SK-N-DZ (cell line): ENCODE results near the gene ASRGL1.
A peak's percentile ranks its signal among the peaks of the same experiment; 100 is the strongest.
"Not testable (repeated sequence)": the region's sequence is repeated elsewhere in the genome, so short reads cannot be mapped to it uniquely, and the experiment has no call there.

Experiments used
- DNase-seq: peaks from one replicate; pipeline ENCODE4 v3.0.0-alpha.2; 2015; ENCODE audit warnings: low spot score

Gene ASRGL1

DNA sequence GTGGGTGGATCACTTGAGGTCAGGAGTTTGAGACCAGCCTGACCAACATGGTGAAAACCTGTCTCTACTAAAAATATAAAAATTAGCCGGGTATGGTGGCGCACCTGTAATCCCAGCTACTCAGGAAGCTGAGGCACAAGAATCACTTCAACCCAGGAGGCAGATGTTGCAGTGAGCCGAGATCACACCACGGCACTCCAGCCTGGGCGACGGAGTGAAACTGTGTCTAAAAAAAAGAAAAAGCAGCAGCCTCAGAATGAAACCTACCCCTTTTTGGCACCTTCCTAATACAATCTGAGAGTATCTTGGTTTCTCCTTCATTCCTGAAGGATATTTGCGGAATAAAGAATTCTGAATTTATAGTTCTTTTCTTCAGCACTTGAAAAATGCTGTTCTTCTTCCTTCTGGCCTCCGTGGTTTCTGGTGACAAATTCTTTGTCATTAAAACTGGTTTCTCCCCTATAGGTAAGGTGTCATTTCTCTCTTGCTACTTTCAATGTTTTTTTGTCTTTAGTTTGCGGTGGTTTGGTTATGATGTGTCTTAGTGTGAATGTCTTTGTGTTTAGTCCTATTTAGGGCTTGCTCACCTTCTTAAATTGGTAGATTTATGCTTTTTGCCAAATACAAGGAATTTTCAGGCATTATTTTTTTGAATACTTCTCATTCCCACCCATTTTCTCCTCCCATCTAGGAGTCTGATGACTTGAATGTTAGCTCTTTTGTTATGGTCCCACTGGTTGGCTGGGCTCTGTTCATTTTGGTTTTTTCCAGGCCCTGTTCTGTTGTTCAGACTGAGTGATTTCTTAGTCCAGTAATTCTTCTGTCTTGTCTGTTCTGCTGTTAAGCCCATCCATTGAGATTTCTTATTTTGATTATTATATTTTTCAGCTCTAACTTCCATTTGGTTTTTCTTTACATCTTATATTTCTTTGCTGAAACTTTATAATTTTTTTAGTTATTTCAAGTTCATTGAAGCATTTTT lies 15.4 kb downstream of the ASRGL1 start:
- no peak for DNase-seq

DNA sequence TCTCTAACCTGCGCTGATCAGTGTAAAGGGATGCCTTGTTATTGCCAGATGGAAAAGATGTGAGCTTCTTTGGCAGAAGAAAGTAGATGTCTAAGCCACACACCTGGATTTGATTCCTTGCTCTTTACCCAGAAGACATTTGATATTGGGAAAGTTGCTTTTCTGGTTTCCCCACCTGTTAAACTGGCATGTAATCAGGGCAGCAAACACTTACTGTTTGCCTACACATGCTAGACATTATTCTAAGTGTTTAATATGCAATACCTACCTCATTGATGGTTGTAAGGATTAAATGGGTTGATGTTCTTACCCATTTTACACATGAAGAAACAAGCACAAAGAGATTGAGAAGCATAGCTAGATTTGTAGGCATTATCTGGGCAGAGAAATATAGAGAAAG lies 16.6 kb downstream of the ASRGL1 start:
- DNase-seq: no peak

DNA sequence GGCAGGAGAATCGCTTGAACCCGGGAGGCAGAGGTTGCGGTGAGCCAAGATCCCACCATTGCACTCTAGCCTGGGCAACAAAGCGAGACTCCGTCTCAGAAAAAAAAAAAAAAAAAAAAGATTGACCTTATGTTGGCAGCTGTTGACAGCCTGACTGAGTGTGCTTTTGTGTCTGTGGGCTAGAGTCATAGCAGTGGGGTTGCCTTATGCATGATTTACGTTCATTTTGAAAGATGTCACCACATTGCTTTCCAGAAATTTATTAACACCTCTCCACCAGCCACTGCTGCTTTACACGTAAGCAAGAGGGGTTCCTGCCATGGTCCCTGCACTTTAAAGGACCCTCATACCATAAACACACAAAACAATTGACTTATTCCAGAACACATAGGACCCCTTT lies 21.0 kb downstream of the ASRGL1 start:
- no peak for DNase-seq

DNA sequence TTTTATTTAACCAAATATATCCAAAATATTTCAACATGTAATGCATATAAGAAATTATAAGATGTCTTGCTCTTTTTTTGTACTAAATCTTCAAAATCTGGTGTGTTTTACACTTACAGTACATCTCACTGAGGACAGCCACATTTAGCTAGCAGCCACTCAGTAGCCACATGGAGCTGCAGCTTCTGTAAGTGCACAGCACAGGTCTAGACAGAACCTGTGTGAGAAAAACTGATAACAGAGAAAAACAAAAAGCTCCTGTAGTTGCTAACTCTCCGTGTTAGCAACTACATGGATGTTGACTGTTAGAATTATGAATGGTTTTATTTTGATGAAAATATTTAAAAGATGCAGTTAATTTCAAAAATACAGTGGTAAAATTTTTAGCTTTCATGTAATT lies 22.2 kb downstream of the ASRGL1 start:
- no peak for DNase-seq

DNA sequence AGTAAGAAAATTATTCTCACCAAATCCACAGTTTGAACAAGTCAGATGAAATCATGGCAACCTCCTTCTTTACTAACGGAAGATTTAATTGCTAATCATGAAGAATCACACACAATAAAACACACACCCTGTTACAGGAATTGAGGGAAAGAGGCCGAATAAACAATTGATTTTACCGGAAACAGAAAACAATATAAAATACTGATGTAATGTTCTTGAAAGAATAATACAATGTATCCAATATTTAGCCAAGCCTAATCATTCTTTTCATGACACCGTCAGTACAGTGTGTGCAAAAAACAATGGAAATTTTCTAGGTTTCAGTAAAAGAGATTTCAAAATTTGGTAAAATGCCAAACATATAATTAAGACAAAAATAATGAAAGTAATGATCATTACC lies 23.4 kb downstream of the ASRGL1 start:
- no peak for DNase-seq

DNA sequence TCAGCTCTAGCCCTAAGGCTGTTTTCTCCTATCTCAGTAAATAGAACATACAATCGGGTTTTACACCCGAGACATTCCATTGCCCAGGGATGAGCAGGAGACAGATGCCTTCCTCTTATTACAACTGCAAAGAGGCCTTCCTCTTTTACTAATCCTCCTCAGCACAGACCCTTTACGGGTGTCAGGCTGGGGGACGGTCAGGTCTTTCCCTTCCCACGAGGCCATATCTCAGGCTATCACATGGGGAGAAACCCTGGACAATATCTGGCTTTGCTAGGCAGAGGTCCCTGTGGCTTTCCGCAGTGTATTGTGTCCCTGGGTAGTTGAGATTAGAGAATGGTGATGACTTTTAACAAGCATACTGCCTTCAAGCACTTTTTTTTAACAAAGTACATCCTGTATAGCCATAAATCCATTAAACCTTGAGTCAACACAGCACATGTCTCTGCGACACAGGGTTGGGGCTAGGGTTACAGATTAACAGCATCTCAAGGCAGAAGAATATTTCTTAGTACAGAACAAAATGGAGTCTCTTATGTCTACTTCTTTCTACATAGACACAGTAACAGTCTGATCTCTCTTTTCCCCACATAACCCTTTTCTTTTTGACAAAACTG lies 31.7 kb downstream of the ASRGL1 start:
- not testable (repeated sequence) for DNase-seq

DNA sequence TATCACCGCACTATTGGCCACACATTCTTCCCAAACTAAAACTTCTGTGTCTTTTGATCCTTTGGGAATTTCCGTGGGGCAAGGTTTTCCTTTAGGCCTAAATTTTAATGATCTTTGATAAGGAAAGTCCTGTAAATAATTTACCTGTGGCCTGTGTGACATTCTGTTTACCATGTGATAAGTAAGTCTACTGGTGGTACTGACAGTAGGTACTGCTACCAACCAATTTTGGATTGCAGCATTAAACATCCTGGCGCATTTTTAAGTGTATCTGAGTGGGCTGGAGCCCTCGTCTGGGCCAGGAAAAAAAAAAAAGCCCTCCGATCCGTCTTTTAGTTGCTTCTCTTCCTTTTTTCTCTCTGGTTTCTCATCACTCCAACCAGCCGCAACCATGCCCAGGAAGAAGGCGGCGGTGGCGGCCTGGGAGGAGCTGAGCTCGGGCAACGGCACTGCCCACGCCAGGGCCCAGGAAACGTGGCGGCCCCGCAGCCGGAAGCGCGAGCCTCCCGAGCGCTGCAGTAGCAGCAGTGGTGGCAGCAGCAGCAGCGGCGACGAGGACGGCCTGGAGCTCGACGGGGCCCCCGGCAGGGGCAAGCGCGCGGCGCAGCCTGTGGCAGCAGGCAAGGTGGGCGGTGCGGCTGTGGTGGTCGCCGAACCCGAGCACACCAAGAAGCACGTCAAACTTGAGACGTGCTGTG lies 33.6 kb downstream of the ASRGL1 start:
- no peak for DNase-seq

DNA sequence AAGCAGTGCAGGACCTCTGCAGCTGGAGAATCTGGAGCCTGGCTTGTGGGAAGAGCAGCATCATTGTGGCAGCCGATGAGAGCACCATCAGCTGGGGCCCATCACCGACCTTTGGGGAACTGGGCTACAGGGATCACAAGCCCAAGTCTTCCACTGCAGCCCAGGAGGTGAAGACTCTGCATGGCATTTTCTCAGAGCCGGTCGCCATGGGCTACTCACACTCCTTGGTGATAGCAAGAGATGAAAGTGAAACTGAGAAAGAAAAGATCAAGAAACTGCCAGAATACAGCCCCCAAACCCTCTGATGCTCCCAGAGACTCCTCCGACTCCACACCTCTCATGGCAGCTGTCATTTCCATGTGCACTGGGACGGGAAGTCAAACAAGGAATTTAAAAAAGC lies 35.6 kb downstream of the ASRGL1 start:
- DNase-seq: no peak

DNA sequence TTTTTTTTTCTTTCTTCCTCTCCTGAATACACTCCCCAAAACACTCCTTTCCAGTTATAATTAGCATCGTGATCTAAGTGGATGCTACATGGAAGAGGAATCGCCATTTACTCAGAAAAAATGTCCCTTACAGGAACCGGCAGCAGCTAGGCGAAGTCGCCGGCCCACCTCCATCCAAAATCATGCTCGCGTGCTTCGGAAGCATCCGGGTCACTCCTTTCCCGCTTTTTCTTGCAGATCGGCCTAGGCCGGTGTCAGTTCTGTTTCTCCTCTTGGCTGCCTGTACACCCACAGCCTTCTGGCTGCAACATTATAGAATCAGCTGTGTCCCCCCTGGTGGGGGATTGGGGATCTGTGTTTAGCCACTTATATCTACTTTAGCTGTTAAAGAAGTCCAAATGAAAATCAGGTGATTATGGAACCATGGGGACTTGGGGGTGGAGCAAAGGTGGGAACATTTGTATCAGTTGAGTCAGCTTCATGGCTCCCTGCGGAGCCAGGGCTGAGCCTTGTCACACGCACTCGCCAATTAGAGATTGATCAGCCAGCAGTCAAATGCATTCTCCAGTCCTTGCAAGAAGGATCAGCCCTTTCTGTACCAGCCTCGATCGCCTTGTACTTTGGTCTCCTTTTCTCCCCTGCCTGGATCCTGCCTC lies 36.3 kb downstream of the ASRGL1 start:
- DNase-seq: no peak

DNA sequence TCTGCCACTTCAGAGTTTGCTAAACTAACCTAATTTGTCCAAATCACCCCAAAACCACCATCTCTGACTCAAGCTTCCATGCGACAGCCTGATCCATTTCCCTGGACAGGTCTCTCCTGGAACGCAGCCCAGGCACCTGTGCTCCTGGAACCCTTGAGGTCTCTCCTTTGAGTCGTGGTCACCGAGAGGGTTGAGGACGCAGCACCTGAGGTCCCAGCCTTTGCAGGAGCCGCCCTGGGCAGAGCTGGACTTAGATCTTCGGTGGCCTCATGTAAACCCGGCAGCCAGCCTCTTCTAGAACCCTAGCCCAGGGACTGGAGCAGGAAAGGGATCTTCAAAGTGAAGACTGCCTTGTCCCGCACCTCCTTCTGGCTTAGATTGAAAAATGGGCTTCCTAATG lies 37.6 kb downstream of the ASRGL1 start:
- DNase-seq: no peak

DNA sequence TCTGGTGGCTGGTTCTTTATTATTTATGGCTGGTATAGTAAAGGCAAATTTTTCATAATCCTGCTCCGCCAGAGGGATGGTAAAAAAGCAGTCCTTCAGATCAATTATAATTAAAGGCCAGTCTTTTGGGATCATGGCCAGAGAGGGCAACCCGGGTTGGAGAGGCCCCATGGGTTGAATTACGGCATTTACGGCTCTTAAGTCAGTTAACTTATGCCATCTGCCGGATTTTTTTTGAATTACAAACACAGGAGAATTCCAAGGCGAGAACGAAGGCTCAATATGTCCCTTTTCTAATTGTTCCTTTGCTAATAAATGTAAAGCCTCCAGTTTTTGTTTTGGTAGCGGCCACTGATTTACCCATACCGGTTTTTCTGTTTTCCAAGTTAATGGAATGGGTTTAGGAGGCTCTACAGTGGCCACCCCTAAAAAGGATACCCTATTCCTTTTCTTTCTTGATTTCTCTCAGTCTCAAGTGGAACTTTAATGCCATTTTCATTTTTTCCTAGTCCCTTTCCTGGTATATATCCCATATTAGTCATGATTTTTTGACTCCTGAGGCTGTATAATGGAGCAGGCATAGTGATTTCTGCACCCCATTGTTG lies 41.3 kb downstream of the ASRGL1 start:
- peak; percentile 52 for DNase-seq

DNA sequence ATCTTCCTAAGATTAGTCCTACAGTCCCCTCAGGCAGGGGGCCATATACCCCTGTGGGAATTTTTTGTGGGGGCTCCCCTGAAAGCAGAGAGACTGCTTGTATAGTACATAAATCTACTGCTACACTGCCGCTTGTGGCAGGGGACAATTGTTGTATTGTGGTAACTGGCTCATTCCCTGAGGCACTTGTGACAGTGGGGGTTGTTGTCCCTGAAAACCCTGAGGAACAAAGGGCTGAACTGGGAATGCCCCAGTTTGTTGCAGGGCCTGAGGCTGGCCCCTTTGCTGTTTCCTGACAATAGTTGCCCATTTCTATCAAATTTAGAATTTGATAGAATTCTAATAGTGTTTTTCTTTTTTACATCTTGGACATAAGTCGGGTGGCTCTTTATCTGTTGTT lies 42.3 kb downstream of the ASRGL1 start:
- not testable (repeated sequence) for DNase-seq

DNA sequence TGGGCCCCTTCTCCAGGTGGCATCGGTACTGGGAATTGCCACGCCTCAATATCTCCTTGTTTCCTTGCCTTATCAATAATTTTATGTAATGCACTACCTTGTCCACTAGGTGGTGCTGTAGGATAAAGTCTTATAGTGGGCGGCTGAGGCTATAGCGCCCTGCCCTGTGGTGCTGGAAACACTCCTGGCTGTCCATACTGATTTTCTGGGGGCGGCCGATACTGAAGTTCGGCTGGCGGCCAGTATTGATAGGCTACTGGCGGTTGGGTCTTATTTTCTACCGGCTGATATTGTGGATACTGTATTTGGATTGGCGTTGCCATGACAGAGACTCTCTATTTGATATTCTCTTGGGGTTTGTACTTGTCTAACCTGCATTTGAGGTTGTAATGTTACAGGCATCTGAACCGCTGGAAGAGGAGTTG lies 43.6 kb downstream of the ASRGL1 start:
- DNase-seq: peak; percentile 84

DNA sequence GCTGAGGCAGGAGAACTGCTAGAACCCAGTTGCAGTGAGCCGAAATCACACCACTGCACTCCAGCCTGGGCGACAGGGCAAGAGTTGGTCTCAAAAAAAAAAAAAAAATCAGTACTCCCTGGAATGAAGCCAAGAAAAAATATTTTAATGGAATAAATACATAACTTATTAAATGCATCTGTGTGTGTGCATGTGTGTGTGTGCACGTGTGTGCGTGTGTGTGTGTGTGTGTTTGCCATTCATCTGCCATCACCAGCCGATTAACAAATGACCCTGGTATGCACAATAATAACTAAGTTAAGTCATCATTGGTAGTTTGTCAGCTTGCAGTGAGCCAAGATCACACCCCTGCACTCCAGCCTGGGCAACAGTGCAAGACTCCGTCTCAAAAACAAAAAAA lies 46.6 kb downstream of the ASRGL1 start:
- no peak for DNase-seq

DNA sequence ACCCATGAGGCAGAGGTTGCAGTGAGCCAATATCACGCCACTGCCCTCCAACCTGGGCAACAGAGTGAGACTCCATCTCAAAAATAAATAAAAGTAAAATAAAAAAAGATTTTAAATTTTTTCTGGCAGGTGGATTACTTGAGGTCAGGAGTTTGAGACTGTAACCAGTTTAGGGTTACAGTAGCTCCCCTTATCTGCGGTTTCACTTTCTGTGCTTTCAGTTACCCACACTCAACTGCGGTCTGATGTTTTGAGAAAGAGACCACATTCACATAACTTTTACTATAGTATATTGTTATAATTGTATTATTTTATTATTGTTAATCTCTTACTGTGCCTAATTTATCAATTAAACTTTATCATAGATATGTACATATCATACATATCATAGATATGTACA lies 48.8 kb downstream of the ASRGL1 start:
- not testable (repeated sequence) for DNase-seq

DNA sequence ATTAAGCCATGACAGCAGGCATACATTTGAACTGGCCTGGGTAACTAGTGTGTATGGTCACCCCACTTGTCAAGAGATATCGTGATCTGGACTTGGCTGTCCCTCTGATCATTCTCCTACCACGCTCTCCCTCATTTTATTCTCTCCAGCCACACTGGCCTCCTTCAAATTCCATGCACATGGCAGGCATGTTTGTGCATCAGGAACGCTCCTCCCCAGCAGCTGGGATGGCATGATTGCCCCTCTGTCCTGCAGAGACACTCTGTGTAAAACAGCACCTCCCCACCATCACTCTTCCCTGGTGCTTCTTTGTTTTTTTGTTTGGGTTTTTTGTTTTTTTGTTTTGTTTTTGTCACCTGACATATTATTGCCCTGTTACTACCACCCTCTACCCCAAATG lies 50.1 kb downstream of the ASRGL1 start:
- no peak for DNase-seq

DNA sequence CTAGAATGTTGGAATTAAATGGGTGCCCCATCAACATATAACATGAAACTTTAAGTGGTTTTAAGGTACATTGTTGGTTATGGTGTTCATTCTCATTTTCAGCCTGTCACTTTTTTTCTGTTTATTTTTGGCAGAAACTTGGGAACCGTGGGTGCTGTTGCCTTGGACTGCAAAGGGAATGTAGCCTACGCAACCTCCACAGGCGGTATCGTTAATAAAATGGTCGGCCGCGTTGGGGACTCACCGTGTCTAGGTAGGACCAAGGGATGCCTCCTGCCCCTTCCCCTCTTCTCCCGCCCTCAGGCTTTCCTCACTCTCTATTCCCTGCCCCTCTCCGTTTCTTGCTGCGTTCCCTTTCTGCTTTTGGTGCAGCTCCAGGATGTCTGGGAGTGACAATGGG lies 51.8 kb downstream of the ASRGL1 start:
- DNase-seq: no peak

DNA sequence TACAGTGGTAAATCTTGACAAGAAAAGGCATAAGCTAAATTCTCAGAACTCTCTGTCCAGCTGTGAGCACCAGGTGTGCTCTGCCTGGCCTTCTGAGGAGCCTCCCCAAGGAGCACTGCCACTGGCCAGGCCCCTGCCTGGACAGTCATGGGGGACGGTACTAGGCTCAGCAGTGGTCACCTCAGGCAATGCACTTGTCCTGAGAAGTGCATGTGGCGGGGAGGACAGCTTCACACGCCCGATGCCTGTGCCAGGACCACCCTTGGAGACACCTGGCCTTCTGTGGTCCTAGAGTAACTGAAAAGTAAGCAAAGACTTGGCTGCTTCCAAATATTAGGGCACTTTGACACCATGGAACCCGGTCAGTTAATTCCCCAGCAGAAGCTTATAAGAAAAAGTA lies 53.0 kb downstream of the ASRGL1 start:
- no peak for DNase-seq

DNA sequence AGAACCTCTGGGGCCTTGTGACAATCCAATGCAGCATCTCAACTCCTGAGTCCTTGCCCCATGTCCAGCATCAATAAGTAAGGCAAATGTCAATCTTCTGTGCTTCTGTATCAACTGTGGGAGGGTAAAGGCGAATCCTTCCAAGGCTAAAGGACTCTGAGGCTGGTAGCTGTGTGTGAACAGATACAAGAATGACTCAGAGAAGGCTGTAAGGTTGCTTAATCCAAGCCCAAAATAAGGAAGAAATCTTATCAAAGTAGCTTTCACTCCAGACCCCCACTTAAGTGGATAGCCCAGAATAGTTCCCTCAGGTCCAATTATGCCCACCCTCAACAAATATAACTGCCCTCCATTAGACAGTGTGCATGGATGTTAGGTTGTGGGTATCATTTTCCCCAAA lies 53.5 kb downstream of the ASRGL1 start:
- no peak for DNase-seq

DNA sequence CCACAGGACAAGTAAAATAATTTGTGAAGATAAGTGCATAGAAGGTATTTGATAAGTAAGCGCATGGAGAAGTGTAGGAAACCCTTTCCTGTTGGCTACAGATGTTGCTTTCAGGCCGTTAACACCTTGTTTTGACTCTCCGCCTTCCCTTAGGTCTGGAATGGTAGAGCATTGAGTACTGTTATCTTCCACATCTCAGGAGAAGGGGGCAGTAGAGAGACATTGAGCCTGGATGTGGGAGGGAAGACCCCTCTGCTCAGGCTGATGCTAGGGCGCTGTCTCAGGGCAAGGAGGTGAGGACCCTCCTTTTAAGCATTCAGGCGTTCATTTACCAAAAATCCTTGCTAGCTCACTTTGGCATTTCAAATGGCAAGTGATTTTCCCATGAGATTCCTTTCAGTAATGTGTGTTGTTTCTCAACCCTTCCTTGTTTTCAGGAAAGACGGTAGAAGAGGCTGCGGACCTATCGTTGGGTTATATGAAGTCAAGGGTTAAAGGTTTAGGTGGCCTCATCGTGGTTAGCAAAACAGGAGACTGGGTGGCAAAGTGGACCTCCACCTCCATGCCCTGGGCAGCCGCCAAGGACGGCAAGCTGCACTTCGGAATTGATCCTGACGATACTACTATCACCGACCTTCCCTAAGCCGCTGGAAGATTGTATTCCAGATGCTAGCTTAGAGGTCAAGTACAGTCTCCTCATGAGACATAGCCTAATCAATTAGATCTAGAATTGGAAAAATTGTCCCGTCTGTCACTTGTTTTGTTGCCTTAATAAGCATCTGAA lies 54.6 kb downstream of the ASRGL1 start:
- no peak for DNase-seq

DNA sequence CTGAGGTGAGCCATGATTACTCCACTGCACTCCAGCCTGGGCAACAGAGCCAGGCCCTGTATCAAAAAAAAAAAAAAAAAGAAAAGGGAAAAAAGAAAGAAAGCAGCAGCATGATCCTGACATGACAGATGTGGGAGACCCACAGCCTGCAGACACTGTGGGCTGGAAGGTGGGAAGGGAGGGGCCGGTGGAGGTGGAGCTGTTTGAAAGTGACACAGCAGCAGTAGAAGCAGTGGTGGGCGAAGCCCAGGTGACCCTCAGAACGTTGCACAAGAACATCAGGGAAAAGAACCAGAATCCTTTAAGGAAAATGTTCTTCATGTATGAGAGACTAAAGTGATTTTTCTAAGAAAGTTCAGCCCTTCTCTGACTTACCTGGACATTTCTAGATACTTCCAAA lies 55.3 kb downstream of the ASRGL1 start:
- DNase-seq: no peak
